Measurements from ENCODE around the gene RAB3C. TPM values are rescaled to one million over a fixed set of nuclear protein-coding genes. Genes with fewer than 3 reads are reported as not detected.

The RAB3C gene
- total and polyA plus RNA-seq, 2 experiments from 2014 or later = 15.0 to 30.6 TPM

DNA sequence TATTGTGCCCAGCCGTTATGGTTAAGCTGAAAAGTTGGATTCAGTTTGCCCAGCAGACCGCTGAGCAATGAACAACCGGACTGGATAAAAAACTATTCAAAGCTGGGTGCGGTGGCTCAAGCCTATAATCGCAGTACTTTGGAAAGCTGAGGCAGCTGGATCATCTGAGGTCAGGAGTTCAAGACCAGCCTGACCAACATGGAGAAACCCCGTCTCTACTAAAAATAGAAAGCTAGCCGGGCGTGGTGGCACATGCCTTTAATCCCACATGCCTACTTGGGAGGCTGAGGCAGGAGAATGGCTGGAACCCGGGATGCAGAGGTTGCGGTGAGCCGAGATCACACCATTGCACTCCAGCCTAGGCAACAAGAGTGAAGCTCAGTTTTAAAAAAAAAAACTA lies 318.4 kb downstream of the RAB3C start (continued):
- TF ChIP-seq, protein P1, sequence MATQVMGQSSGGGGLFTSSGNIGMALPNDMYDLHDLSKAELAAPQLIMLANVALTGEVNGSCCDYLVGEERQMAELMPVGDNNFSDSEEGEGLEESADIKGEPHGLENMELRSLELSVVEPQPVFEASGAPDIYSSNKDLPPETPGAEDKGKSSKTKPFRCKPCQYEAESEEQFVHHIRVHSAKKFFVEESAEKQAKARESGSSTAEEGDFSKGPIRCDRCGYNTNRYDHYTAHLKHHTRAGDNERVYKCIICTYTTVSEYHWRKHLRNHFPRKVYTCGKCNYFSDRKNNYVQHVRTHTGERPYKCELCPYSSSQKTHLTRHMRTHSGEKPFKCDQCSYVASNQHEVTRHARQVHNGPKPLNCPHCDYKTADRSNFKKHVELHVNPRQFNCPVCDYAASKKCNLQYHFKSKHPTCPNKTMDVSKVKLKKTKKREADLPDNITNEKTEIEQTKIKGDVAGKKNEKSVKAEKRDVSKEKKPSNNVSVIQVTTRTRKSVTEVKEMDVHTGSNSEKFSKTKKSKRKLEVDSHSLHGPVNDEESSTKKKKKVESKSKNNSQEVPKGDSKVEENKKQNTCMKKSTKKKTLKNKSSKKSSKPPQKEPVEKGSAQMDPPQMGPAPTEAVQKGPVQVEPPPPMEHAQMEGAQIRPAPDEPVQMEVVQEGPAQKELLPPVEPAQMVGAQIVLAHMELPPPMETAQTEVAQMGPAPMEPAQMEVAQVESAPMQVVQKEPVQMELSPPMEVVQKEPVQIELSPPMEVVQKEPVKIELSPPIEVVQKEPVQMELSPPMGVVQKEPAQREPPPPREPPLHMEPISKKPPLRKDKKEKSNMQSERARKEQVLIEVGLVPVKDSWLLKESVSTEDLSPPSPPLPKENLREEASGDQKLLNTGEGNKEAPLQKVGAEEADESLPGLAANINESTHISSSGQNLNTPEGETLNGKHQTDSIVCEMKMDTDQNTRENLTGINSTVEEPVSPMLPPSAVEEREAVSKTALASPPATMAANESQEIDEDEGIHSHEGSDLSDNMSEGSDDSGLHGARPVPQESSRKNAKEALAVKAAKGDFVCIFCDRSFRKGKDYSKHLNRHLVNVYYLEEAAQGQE (IDR thresholded peaks at IDR 0.05; ENCODE audit: unreplicated experiment) = no peak
- TF ChIP-seq CREB1 (CRISPR knock-in tag; IDR thresholded peaks at IDR 0.05; ENCODE audit: low read depth) (no peak), STAT1 (IDR thresholded peaks at IDR 0.05; ENCODE audit: unreplicated experiment) (no peak), ZNF114 (CRISPR knock-in tag; IDR thresholded peaks at IDR 0.05) (no peak), ZNF331 (CRISPR knock-in tag; IDR thresholded peaks at IDR 0.05; ENCODE audit: low read depth) (no peak)

DNA sequence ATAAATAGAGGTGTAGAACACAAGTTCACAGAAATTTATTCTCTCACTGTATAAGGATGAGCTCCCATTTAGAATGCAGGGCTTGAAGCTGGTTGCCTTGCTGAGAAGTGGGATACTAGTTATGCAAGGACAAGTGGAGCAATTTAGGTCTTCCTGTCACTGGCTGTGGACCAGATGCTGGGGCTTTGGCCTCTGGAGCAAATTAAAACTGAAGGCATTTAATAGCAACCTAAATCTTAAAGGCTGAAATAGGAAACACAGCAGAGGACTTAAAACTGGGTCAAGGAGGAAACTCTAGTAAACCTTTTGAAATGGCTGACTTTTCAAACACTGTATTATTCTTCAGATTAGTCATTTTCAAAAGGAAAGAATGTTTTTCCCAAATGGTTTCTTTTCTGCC lies 319.4 kb downstream of the RAB3C start:
- no peaks in the 10 kb centered on the region for H3K27me3 Mint-ChIP-seq (ENCODE audit: insufficient read depth, low read depth, poor library complexity)
- no peaks in the 10 kb centered on the region for H3F3A ChIP-seq (replicated peaks; ENCODE audit: low read depth)

DNA sequence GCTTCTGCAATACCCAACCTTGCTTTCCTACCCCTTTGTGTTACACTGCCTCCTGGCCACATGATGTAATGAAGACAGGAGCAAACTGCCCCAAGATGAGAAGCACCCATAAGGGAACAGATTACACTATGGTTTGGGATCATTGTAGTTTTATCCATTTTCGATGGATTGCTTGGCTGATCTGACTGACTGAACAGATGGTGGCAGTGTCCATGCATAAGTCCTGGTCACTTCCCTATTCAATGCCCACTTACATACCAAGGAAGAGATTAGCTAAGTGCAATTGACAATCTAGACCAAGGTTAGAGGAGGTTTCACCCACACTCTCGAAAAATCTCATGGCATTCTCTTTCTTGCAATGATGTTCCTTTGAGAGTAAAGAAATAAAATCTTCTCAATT lies 319.9 kb downstream of the RAB3C start:
- DNase-seq (ENCODE audit: low spot score) (no peak), ATAC-seq (no peak)
- Histone ChIP-seq H3K4me1 (ENCODE audit: insufficient read depth) (no peaks in the 10 kb centered on the region), H3K27me3 (ENCODE audit: insufficient read depth) (no peaks in the 10 kb centered on the region), H2AFZ (0 out of 2 replicates have a peak overlapping the region, but pooled peaks have one; percentile 14), H4K20me1 (replicated peaks; ENCODE audit: insufficient read depth) (no peaks in the 10 kb centered on the region), H3K4me3 (no peak overlapping the region), H3K4me2 (no peak overlapping the region), H3K36me3 (ENCODE audit: insufficient read depth) (no peaks in the 10 kb centered on the region), H3K27ac (ENCODE audit: low read depth) (no peak overlapping the region), H3K79me2 (replicated peaks; ENCODE audit: insufficient read depth) (no peaks in the 10 kb centered on the region), H3F3A (replicated peaks; ENCODE audit: low read depth) (no peaks in the 10 kb centered on the region), H3K9me2 (ENCODE audit: insufficient read depth) (no peaks in the 10 kb centered on the region)
- Mint-ChIP-seq H3K9me3 (peaks cover 3% of the 10 kb centered on the region; the same call in 1 of the 3 replicates), H3K27me3 (ENCODE audit: insufficient read depth, low read depth, poor library complexity) (no peaks in the 10 kb centered on the region), H3K36me3 (ENCODE audit: low read depth) (0 out of 3 replicates have a peak, but pooled peaks cover 4% of the 10 kb centered on the region), H3K4me1 (no peaks in the 10 kb centered on the region), H3K4me3 (no peak overlapping the region), H3K27ac (no peak overlapping the region)
- TF ChIP-seq EZH2 (IDR thresholded peaks at IDR 0.05; ENCODE audit: low read depth, unreplicated experiment) (no peak), ZNF331 (CRISPR knock-in tag; IDR thresholded peaks at IDR 0.05; ENCODE audit: low read depth) (no peak)
- TF ChIP-seq, protein P2, sequence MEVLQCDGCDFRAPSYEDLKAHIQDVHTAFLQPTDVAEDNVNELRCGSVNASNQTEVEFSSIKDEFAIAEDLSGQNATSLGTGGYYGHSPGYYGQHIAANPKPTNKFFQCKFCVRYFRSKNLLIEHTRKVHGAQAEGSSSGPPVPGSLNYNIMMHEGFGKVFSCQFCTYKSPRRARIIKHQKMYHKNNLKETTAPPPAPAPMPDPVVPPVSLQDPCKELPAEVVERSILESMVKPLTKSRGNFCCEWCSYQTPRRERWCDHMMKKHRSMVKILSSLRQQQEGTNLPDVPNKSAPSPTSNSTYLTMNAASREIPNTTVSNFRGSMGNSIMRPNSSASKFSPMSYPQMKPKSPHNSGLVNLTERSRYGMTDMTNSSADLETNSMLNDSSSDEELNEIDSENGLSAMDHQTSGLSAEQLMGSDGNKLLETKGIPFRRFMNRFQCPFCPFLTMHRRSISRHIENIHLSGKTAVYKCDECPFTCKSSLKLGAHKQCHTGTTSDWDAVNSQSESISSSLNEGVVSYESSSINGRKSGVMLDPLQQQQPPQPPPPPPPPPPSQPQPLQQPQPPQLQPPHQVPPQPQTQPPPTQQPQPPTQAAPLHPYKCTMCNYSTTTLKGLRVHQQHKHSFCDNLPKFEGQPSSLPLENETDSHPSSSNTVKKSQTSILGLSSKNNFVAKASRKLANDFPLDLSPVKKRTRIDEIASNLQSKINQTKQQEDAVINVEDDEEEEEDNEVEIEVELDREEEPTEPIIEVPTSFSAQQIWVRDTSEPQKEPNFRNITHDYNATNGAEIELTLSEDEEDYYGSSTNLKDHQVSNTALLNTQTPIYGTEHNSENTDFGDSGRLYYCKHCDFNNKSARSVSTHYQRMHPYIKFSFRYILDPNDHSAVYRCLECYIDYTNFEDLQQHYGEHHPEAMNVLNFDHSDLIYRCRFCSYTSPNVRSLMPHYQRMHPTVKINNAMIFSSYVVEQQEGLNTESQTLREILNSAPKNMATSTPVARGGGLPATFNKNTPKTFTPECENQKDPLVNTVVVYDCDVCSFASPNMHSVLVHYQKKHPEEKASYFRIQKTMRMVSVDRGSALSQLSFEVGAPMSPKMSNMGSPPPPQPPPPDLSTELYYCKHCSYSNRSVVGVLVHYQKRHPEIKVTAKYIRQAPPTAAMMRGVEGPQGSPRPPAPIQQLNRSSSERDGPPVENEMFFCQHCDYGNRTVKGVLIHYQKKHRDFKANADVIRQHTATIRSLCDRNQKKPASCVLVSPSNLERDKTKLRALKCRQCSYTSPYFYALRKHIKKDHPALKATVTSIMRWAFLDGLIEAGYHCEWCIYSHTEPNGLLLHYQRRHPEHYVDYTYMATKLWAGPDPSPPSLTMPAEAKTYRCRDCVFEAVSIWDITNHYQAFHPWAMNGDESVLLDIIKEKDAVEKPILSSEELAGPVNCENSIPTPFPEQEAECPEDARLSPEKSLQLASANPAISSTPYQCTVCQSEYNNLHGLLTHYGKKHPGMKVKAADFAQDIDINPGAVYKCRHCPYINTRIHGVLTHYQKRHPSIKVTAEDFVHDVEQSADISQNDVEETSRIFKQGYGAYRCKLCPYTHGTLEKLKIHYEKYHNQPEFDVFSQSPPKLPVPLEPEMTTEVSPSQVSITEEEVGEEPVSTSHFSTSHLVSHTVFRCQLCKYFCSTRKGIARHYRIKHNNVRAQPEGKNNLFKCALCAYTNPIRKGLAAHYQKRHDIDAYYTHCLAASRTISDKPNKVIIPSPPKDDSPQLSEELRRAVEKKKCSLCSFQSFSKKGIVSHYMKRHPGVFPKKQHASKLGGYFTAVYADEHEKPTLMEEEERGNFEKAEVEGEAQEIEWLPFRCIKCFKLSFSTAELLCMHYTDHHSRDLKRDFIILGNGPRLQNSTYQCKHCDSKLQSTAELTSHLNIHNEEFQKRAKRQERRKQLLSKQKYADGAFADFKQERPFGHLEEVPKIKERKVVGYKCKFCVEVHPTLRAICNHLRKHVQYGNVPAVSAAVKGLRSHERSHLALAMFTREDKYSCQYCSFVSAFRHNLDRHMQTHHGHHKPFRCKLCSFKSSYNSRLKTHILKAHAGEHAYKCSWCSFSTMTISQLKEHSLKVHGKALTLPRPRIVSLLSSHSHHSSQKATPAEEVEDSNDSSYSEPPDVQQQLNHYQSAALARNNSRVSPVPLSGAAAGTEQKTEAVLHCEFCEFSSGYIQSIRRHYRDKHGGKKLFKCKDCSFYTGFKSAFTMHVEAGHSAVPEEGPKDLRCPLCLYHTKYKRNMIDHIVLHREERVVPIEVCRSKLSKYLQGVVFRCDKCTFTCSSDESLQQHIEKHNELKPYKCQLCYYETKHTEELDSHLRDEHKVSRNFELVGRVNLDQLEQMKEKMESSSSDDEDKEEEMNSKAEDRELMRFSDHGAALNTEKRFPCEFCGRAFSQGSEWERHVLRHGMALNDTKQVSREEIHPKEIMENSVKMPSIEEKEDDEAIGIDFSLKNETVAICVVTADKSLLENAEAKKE (CRISPR knock-in tag; IDR thresholded peaks at IDR 0.05) = no peak

More for the DNA sequence above, 319.4 kb downstream of the RAB3C start:
- DNase-seq (ENCODE audit: low spot score) = no peak
- Mint-ChIP-seq H3K36me3 (ENCODE audit: low read depth) (0 out of 3 replicates have a peak, but pooled peaks cover 4% of the 10 kb centered on the region), H3K9me3 (peaks cover 3% of the 10 kb centered on the region; the same call in 1 of the 3 replicates), H3K27ac (no peak overlapping the region; the same call in 1 of the 2 replicates), H3K4me1 (no peaks in the 10 kb centered on the region), H3K4me3 (no peak overlapping the region)
- ATAC-seq = no peak
- no peaks in the 10 kb centered on the region for H3K27me3 ChIP-seq (ENCODE audit: insufficient read depth)
- no peaks in the 10 kb centered on the region for H3K9me2 ChIP-seq (ENCODE audit: insufficient read depth)
- H2AFZ ChIP-seq = 0 out of 2 replicates have a peak overlapping the region, but pooled peaks have one; percentile 14
- H3K27ac ChIP-seq (ENCODE audit: low read depth) = no peak overlapping the region
- H3K4me3 ChIP-seq = no peak overlapping the region
- TF ChIP-seq ETS1 (IDR thresholded peaks at IDR 0.05) = no peak
- no peaks in the 10 kb centered on the region for H3K4me1 ChIP-seq (ENCODE audit: insufficient read depth)
- no peaks in the 10 kb centered on the region for H3K36me3 ChIP-seq (ENCODE audit: insufficient read depth)
- no peaks in the 10 kb centered on the region for H3K79me2 ChIP-seq (replicated peaks; ENCODE audit: insufficient read depth)
- H3K4me2 ChIP-seq = no peak overlapping the region
- no peaks in the 10 kb centered on the region for H4K20me1 ChIP-seq (replicated peaks; ENCODE audit: insufficient read depth)
